Spleen (tissue), 11 donors: ENCODE measurements around the gene PNPLA1. TPM values are rescaled to one million over a fixed set of nuclear protein-coding genes. Genes with fewer than 3 reads are reported as not detected.
A peak's percentile ranks its signal among the peaks of the same experiment; 100 is the strongest.

Experiments used
- DNase-seq: peaks from one replicate; pipeline ENCODE4 v3.0.0-alpha.2; 2020
- H3K27ac ChIP-seq, 8 donors: fragments of 200-600 bp; sonication (generic) in 7 of 8; 1 replicate in 4 of 8; 2 replicates in 4 of 8; pipeline versions ENCODE4 v1.5.0 to v1.8.0; 2016 to 2021; ENCODE audit warnings: inconsistent platforms in 4 of 8, mild to moderate bottlenecking in 4 of 8, moderate library complexity in 1 of 8
- H3K27me3 ChIP-seq, 7 donors: fragments of 200-600 bp; sonication (generic) in 6 of 7; replicated peaks in 1 of 7; 1 replicate in 4 of 7; 2 replicates in 3 of 7; pipeline versions ENCODE4 v1.5.0 to v1.8.0; 2016 to 2021; ENCODE audit warnings: inconsistent platforms in 3 of 7, mild to moderate bottlenecking in 1 of 7
- H3K36me3 ChIP-seq, 6 donors: fragments of 200-600 bp; sonication (generic) in 5 of 6; 1 replicate in 4 of 6; 2 replicates in 2 of 6; pipeline versions ENCODE4 v1.5.0 to v1.8.0; 2016 to 2021; ENCODE audit warnings: inconsistent platforms in 2 of 6
- H3K4me1 ChIP-seq, 6 donors: fragments of 200-600 bp; sonication (generic) in 5 of 6; 1 replicate in 3 of 6; 2 replicates in 3 of 6; pipeline versions ENCODE4 v1.5.0 to v1.8.0; 2016 to 2021; ENCODE audit warnings: inconsistent platforms in 3 of 6
- H3K4me3 ChIP-seq, 8 donors: fragments of 200-600 bp; sonication (generic) in 7 of 8; 1 replicate in 4 of 8; 2 replicates in 4 of 8; pipeline versions ENCODE4 v1.5.0 to v1.8.0; 2016 to 2021; ENCODE audit warnings: inconsistent platforms in 4 of 8, mild to moderate bottlenecking in 4 of 8, moderate library complexity in 2 of 8
- H3K9me3 ChIP-seq, 8 donors: fragments of 200-600 bp; sonication (generic) in 7 of 8; 1 replicate in 4 of 8; 2 replicates in 4 of 8; pipeline versions ENCODE4 v1.5.0 to v1.8.0; 2016 to 2021; ENCODE audit warnings: inconsistent platforms in 4 of 8
- CTCF ChIP-seq, 11 experiments: fragments of 200-600 bp in 7 of 11; fragments of 450-650 bp in 4 of 11; sonication (generic) in 4 of 11; IDR thresholded peaks in 8 of 11; conservative IDR thresholded peaks in 3 of 11; 1 replicate in 7 of 11; 2 replicates in 4 of 11; pipeline versions ENCODE4 v1.4.0 to v1.8.0; 2016 to 2021; ENCODE audit warnings: antibody characterized with exemption in 11 of 11, inconsistent platforms in 4 of 11, mild to moderate bottlenecking in 1 of 11
- POLR2A ChIP-seq, 3 donors: fragments of 450-650 bp; IDR thresholded peaks; one replicate each; pipeline ENCODE4 v1.5.1; 2017; ENCODE audit warnings: antibody characterized with exemption in 3 of 3, mild to moderate bottlenecking in 1 of 3
- POLR2AphosphoS5 ChIP-seq, 3 donors: sonication (generic); formaldehyde crosslinking; IDR thresholded peaks; one replicate each; pipeline ENCODE4 v1.5.1; 2017; ENCODE audit warnings: antibody characterized with exemption in 3 of 3
- WGBS, 5 donors: extraction: QIAGEN DNeasy Blood & Tissue Kit in 3 of 5; methylation state at CpG; one replicate each; pipeline versions ENCODE4 v1.1.5 to v1.1.7; 2013 to 2018; 5-methylcytosine and 5-hydroxymethylcytosine counted together
- intact Hi-C: fragments of 100-400 bp; cut with DNase I; formaldehyde crosslinking; loops from one replicate; pipeline ENCODE4 v1.15.0; 2023; ENCODE audit warnings: low total_unique reads
- polyA plus RNA-seq, 3 donors: library from polyadenylated mRNA; stranded (reverse); fragments of 200-250 nt; gene quantifications; one replicate each; pipeline ENCODE4 v1.2.1, GENCODE V29; 2013
- total RNA-seq, 7 donors: library from RNA; depleted of rRNA in 3 of 7; stranded (reverse); fragments of >200 nt in 3 of 7; fragmentation: NEBNext Ultra II Directional in 4 of 7; extraction: Animal tissue kit (Norgen Biotek cat#: 25700) in 4 of 7; gene quantifications; one replicate each; pipeline versions ENCODE4 v1.1.0 to v1.2.1, GENCODE V29; 2016 to 2021
- donor health status: healthy with polysubstance abuse.
- donor health status: DM: no; HTN: no; CAD: no; lungs with moderate emphysema.
- donor health status: DM: no; HTN: no; CAD: no.
- donor health status: Bipolar disorder and iron deficiency.
- donor health status: healthy.
- donor health status: DM: no; HTN: no; CAD: no.
- donor health status: DM: yes; HTN: yes; CAD: no.

Gene PNPLA1
- total and polyA plus RNA-seq, 10 donors: 0.05 to 3.7 (median 0.88) TPM

- peak overlapping the region in 3 of 8 donors; percentile 13 to 49 (median 22) for H3K4me3 ChIP-seq
- peaks cover 0 to 29% (median 8%) of the 10 kb centered on the region in 6 donors for H3K4me1 ChIP-seq
- H3K36me3 ChIP-seq: no peaks in the 10 kb centered on the region
- intact Hi-C loops: no loop called here
- WGBS, 5 donors: 29 to 55% (median 36%) methylated on average over 18 to 23 of the region's 23 CpGs
- peak overlapping the region in 6 of 8 donors; percentile 15 to 90 (median 68) for H3K27ac ChIP-seq
- peaks cover 0 to 30% (median 0%) of the 10 kb centered on the region in 7 donors for H3K27me3 ChIP-seq
- TF ChIP-seq POLR2AphosphoS5 (IDR thresholded peaks at IDR 0.05) (peak in 1 of 3 donors; percentile 14), CTCF (IDR thresholded peaks at IDR 0.05 in 8 of 11, conservative IDR thresholded peaks at IDR 0.05 in 3 of 11) (no peak)
- DNase-seq: no peak
- no peaks in the 10 kb centered on the region for H3K9me3 ChIP-seq
Measured at GRCh38 chr6:36290668-36291620, 21.1 kb downstream of the PNPLA1 start.

- TF ChIP-seq POLR2AphosphoS5 (IDR thresholded peaks at IDR 0.05) (no peak), CTCF (IDR thresholded peaks at IDR 0.05 in 8 of 11, conservative IDR thresholded peaks at IDR 0.05 in 3 of 11) (no peak), POLR2A (IDR thresholded peaks at IDR 0.05) (no peak)
- Histone ChIP-seq H3K27me3 (peaks cover 0 to 18% (median 0%) of the 10 kb centered on the region in 7 donors), H3K4me1 (peaks cover 0 to 42% (median 8%) of the 10 kb centered on the region in 6 donors), H3K27ac (peak overlapping the region in 2 of 8 donors; percentile 78 to 90), H3K9me3 (no peaks in the 10 kb centered on the region), H3K36me3 (no peaks in the 10 kb centered on the region), H3K4me3 (peak overlapping the region in 1 of 8 donors; percentile 22)
- no peak for DNase-seq
- intact Hi-C loops: no loop called here
- WGBS, 5 donors: 78 to 92% (median 80%) methylated on average over 6 of the region's 6 CpGs
Measured at GRCh38 chr6:36292170-36292569, 22.3 kb downstream of the PNPLA1 start.

GRCh38 chr6:36296240-36296639 lies 26.4 kb downstream of the PNPLA1 start:
- peak overlapping the region in 2 of 8 donors; percentile 24 to 42 for H3K27ac ChIP-seq
- TF ChIP-seq CTCF (IDR thresholded peaks at IDR 0.05 in 8 of 11, conservative IDR thresholded peaks at IDR 0.05 in 3 of 11) (no peak), POLR2A (IDR thresholded peaks at IDR 0.05) (no peak), POLR2AphosphoS5 (IDR thresholded peaks at IDR 0.05) (no peak)
- H3K4me1 ChIP-seq: peaks cover 0 to 34% (median 0%) of the 10 kb centered on the region in 6 donors
- no peak for DNase-seq
- intact Hi-C loops: no loop called here
- H3K4me3 ChIP-seq: no peak overlapping the region
- no peaks in the 10 kb centered on the region for H3K9me3 ChIP-seq
- H3K36me3 ChIP-seq: no peaks in the 10 kb centered on the region
- 25 to 67% (median 50%) methylated on average over 1 of the region's 1 CpG for WGBS, 5 donors
- peaks cover 0 to 7% (median 0%) of the 10 kb centered on the region in 7 donors for H3K27me3 ChIP-seq

- Histone ChIP-seq H3K4me1 (peaks cover 0 to 27% (median 0%) of the 10 kb centered on the region in 6 donors), H3K27ac (peak overlapping the region in 2 of 8 donors; percentile 24 to 42), H3K9me3 (no peaks in the 10 kb centered on the region), H3K4me3 (no peak overlapping the region), H3K36me3 (no peaks in the 10 kb centered on the region), H3K27me3 (peaks cover 0 to 9% (median 0%) of the 10 kb centered on the region in 7 donors)
- intact Hi-C loops: no loop called here
- no peak for TF ChIP-seq POLR2AphosphoS5 (IDR thresholded peaks at IDR 0.05)
- TF ChIP-seq CTCF (IDR thresholded peaks at IDR 0.05 in 8 of 11, conservative IDR thresholded peaks at IDR 0.05 in 3 of 11): no peak
- TF ChIP-seq POLR2A (IDR thresholded peaks at IDR 0.05): no peak
- WGBS, 5 donors: 65 to 85% (median 80%) methylated on average over 6 of the region's 6 CpGs
- DNase-seq: no peak
Measured at GRCh38 chr6:36297051-36297450, 27.2 kb downstream of the PNPLA1 start.
